MM.1S (cell line): Measurements from ENCODE around the gene FETUB.

Experiments
- EZH2 ChIP-seq: fragments of 300-600 bp; sonication (generic); optimal IDR thresholded peaks from 2 replicates; pipeline ENCODE3; 2017; ENCODE audit warnings: low read depth, mild to moderate bottlenecking, antibody characterized with exemption, low read length, mixed read lengths
- EZH2phosphoT487 ChIP-seq: fragments of 300-600 bp; sonication (generic); IDR thresholded peaks from 2 replicates; pipeline ENCODE4 v1.6.1; 2018; ENCODE audit warnings: antibody characterized with exemption, low read length
- TF ChIP-seq, protein P1 (sequence below): fragments of 300-600 bp; sonication (generic); IDR thresholded peaks from 2 replicates; pipeline ENCODE4 v1.5.1; 2016; ENCODE audit warnings: antibody characterized with exemption, low read length, mixed read lengths

- TF ChIP-seq EZH2phosphoT487 (no peak), EZH2 (no peak)
- TF ChIP-seq, protein P1, sequence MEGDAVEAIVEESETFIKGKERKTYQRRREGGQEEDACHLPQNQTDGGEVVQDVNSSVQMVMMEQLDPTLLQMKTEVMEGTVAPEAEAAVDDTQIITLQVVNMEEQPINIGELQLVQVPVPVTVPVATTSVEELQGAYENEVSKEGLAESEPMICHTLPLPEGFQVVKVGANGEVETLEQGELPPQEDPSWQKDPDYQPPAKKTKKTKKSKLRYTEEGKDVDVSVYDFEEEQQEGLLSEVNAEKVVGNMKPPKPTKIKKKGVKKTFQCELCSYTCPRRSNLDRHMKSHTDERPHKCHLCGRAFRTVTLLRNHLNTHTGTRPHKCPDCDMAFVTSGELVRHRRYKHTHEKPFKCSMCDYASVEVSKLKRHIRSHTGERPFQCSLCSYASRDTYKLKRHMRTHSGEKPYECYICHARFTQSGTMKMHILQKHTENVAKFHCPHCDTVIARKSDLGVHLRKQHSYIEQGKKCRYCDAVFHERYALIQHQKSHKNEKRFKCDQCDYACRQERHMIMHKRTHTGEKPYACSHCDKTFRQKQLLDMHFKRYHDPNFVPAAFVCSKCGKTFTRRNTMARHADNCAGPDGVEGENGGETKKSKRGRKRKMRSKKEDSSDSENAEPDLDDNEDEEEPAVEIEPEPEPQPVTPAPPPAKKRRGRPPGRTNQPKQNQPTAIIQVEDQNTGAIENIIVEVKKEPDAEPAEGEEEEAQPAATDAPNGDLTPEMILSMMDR = no peak
Observed at GRCh38 chr3:186633481-186633880, 6.7 kb upstream of the FETUB start.
